Measurements from ENCODE around the gene GHR. TPM values are rescaled to one million over a fixed set of nuclear protein-coding genes. Genes with fewer than 3 reads are reported as not detected.

Gene GHR
- total RNA-seq, 4 donors from 2014 or later = 1.8 to 12.4 (median 3.7) TPM

DNA sequence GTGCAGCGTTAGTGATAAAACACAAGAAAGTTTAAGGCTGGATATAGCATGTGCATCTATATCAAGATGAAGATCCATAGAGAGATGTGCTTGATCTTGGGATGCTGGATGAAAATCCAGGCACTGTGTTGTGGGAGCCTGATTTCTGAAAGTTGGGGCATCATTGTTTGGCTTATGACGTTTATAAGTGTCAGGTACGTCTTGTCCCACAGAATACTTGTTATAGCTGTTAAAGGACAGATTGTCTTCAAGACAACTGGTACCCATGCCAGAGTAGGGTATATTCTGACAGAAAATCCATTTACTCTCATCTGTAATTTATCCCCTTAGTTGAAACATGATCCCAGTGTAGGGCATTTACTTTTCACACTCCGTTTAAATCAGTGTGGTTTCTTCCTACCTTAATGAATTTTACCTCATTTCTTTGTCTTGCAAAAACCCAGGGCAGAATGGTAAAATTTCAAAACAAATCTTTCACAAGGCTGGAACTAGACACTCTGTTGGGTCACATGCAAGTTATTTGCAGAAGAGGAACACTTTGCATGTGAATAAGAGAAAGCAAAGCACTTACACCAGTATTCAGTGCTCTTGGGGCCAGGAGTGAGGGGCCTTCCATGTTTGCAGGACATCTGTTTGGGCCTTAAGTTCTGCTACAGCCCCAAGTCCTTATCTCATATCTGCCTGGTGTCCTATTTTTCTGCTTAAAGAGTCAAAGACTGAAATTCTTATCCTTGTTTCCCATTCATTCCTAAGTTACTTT, 73.3 kb downstream of the GHR start:
- no peaks in the 10 kb centered on the region for H3K4me1 ChIP-seq

DNA sequence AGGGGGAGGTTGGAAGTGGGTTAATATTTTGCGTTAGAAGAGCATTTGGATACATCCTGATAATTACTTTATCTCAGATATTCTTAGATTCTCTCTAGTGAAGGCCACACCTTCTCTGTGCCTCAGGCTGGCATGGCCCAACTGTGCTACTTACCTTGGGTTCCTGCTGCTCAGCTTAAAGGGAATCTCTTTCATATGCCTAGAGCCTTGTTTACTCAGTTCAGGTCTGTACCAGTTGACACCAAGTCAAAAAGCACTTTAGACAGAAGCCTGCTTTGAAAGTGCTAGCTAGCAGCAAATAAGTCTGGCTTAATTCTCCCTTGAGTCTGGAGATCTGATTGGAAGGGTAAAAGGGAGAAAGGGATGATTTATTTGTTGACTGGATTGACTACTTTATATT, 74.8 kb downstream of the GHR start:
- H3K27me3 ChIP-seq = no peaks in the 10 kb centered on the region
- H3K36me3 ChIP-seq = no peaks in the 10 kb centered on the region
- no peaks in the 10 kb centered on the region for H3K4me1 ChIP-seq
- no peak for DNase-seq
- no peaks in the 10 kb centered on the region for H3K9me3 ChIP-seq
- no peak overlapping the region for H3K27ac ChIP-seq
- H3K4me3 ChIP-seq = no peak overlapping the region
- no peak for TF ChIP-seq POLR2A (IDR thresholded peaks at IDR 0.05)
- TF ChIP-seq, protein P1, sequence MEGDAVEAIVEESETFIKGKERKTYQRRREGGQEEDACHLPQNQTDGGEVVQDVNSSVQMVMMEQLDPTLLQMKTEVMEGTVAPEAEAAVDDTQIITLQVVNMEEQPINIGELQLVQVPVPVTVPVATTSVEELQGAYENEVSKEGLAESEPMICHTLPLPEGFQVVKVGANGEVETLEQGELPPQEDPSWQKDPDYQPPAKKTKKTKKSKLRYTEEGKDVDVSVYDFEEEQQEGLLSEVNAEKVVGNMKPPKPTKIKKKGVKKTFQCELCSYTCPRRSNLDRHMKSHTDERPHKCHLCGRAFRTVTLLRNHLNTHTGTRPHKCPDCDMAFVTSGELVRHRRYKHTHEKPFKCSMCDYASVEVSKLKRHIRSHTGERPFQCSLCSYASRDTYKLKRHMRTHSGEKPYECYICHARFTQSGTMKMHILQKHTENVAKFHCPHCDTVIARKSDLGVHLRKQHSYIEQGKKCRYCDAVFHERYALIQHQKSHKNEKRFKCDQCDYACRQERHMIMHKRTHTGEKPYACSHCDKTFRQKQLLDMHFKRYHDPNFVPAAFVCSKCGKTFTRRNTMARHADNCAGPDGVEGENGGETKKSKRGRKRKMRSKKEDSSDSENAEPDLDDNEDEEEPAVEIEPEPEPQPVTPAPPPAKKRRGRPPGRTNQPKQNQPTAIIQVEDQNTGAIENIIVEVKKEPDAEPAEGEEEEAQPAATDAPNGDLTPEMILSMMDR (IDR thresholded peaks at IDR 0.05) = no peak

More for the DNA sequence above, 73.3 kb downstream of the GHR start:
- Histone ChIP-seq H3K27ac (no peak overlapping the region), H3K4me3 (no peak overlapping the region), H3K9me3 (no peaks in the 10 kb centered on the region), H3K27me3 (no peaks in the 10 kb centered on the region), H3K36me3 (no peaks in the 10 kb centered on the region)
- no peak for TF ChIP-seq POLR2A (IDR thresholded peaks at IDR 0.05)
- TF ChIP-seq, protein P1 (IDR thresholded peaks at IDR 0.05) = no peak
- no peak for DNase-seq

DNA sequence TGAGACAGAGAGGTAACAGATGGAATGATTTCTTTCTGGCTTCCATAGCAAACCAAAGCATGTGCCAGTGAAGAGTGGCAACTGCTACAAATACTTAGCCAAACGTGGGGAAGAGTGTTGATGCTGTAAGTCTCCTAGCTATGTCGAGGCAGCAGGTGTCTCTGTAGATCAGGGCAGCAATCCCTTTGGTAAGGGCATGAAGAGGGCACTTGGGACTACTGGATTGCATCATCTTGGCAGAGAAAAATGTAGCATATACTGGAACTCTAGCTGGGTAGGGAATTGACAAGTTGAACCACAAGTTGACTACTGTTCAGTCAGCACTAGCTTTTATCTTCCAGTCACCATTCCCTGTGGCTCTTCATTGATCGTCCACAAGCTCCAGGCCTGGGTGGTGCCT, 75.8 kb downstream of the GHR start:
- H3K27ac ChIP-seq = no peak overlapping the region
- H3K9me3 ChIP-seq = no peaks in the 10 kb centered on the region
- no peak for DNase-seq
- no peak for TF ChIP-seq POLR2A (IDR thresholded peaks at IDR 0.05)
- H3K36me3 ChIP-seq = no peaks in the 10 kb centered on the region
- H3K4me3 ChIP-seq = no peak overlapping the region
- H3K27me3 ChIP-seq = no peaks in the 10 kb centered on the region
- H3K4me1 ChIP-seq = no peaks in the 10 kb centered on the region

DNA sequence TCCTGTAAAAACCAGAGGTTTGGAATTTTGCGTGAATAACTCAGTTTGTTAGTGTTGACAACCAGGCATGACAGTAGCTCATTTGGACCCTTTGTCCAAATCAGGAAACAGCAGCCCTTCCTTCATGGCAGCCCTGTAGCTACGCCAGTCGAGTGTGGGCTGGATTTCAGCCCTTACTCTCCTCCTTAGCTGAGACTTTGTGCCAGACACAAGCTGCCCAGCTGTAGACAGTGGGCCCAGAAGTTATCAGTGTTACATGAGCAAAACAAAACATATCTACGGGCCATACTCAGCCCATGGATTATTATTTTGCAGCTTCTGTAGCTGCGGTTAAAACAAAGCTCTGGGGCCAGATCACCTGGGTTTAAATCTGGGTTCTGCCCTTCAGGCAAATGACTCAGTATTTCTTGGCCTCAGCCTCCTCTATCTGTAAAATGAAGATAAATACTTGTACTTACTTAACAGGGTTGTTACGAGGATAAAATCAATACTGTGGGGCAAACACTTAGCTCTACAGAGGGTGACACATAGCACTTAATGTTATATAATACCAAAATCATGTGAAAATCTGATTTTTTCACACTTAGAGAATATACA, 76.9 kb downstream of the GHR start:
- no peaks in the 10 kb centered on the region for H3K36me3 ChIP-seq
- H3K27me3 ChIP-seq = no peaks in the 10 kb centered on the region
- no peak for TF ChIP-seq POLR2A (IDR thresholded peaks at IDR 0.05)
- TF ChIP-seq, protein P1 (IDR thresholded peaks at IDR 0.05) = no peak
- no peaks in the 10 kb centered on the region for H3K9me3 ChIP-seq
- H3K27ac ChIP-seq = no peak overlapping the region
- no peak overlapping the region for H3K4me3 ChIP-seq
- DNase-seq = no peak
- no peaks in the 10 kb centered on the region for H3K4me1 ChIP-seq

DNA sequence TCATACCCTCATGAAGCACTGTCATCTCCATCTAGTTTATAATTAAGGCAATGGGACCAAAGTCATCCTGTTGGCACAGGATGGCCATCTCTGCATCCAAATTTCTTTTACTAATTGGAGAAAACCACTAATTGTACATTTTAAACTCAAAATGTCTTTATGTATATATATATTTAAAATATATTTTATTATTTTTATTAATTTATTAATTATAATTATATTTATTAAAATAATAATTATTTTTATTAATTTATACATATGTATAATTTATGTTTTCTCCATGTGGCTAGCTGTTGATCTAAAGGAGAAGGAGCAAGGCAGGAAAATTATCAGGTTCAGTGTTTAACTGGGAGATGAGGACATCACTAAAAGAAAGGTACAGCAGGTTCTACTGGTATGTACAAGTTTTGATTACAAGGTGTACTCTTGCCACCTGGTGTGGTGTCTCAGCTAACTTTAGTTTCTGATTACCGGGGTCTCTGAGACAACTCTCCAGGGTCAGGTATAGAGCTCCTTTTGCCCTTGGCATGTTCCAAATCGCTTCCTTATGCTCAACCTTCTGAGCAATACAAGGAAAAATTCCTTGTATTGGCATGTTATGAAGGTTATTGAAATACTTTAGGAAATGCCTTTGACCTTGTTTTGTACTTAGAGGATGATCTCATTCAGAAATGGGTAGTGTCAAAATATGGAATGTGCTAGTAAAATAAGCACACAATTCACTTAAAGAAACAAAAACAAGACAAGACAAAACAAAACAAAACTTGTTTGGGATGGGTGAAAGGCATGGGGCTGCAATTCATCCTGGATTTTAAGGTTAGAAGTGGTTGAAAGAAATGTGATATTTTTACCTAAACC, 79.6 kb downstream of the GHR start:
- no peak overlapping the region for H3K4me3 ChIP-seq
- no peak for DNase-seq
- no peak for TF ChIP-seq POLR2A (IDR thresholded peaks at IDR 0.05)
- TF ChIP-seq, protein P1 (IDR thresholded peaks at IDR 0.05) = no peak
- no peaks in the 10 kb centered on the region for H3K4me1 ChIP-seq
- H3K9me3 ChIP-seq = no peaks in the 10 kb centered on the region
- H3K27ac ChIP-seq = no peak overlapping the region
- no peaks in the 10 kb centered on the region for H3K36me3 ChIP-seq
- H3K27me3 ChIP-seq = no peaks in the 10 kb centered on the region

DNA sequence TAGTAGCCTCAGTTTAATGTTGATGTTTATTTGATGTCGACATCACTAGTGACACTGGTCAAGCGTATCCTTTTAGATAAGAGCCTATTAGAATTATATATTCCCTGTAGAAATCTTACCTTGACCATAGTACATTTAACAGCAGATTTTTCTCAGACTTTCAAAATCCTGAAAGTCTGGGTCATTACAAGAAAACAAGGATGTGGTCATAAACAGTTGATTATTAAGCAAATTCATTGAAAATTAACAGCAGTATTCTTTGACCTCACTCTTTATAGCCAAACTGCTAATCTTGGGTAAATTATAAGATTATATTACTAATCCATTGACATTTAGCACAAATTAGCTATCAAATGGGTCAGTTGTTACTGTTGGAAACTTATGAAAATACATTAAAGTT, 83.4 kb downstream of the GHR start:
- no peak for DNase-seq
- Histone ChIP-seq H3K36me3 (no peaks in the 10 kb centered on the region), H3K27me3 (no peaks in the 10 kb centered on the region), H3K4me3 (no peak overlapping the region), H3K4me1 (no peaks in the 10 kb centered on the region), H3K9me3 (no peaks in the 10 kb centered on the region), H3K27ac (no peak overlapping the region)
- TF ChIP-seq, protein P1 (IDR thresholded peaks at IDR 0.05) = no peak
- TF ChIP-seq POLR2A (IDR thresholded peaks at IDR 0.05) = no peak
